Muscle layer of duodenum (tissue), 2 donors: ENCODE results near the gene RBM39.

Experiments
- H3K27ac ChIP-seq: one replicate; pipeline ENCODE4 v1.7.0; 2013; ENCODE audit warnings: mild to moderate bottlenecking, low read length
- H3K27me3 ChIP-seq: one replicate; pipeline ENCODE4 v1.7.0; 2013; ENCODE audit warnings: low read depth, mild to moderate bottlenecking, control low read depth, low read length
- H3K36me3 ChIP-seq, 2 donors: one replicate each; pipeline ENCODE4 v1.7.0; 2013; ENCODE audit warnings: low read length in 2 of 2, control low read depth in 1 of 2, mild to moderate bottlenecking in 1 of 2; ENCODE audit not compliant: insufficient read depth in 2 of 2, control insufficient read depth in 1 of 2
- H3K4me1 ChIP-seq, 2 donors: one replicate each; pipeline ENCODE4 v1.7.0; 2013; ENCODE audit warnings: low read length in 2 of 2, mild to moderate bottlenecking in 2 of 2, control low read depth in 1 of 2, moderate library complexity in 1 of 2; ENCODE audit not compliant: insufficient read depth in 2 of 2, control insufficient read depth in 1 of 2
- H3K4me3 ChIP-seq, 2 donors: one replicate each; pipeline ENCODE4 v1.7.0; 2013; ENCODE audit warnings: low read length in 2 of 2, low read depth in 1 of 2, mild to moderate bottlenecking in 1 of 2
- H3K9me3 ChIP-seq, 2 donors: one replicate each; pipeline ENCODE4 v1.7.0; 2013; ENCODE audit warnings: low read length in 2 of 2, control low read depth in 1 of 2, mild to moderate bottlenecking in 1 of 2; ENCODE audit not compliant: control insufficient read depth in 1 of 2
- donor health status: healthy.

The RBM39 gene

DNA sequence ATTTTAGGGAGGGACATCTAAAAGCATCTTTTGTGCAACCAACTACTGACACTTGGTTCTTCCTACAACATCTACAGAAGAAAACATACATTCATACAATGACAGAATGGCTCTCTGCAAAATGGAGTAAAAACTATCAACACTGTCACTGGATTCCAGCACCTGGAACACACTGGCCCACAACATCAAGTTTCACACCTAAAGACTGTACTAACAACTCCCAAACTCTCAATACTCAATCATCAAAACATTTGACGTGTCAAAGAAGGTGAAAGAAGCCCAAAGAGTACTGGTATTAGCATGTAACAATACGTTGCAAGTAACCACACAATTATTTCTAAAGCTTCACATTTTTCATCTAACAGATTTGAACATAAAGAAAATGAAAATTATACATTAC is 79.5 kb downstream of the RBM39 start:
- Histone ChIP-seq H3K27me3 (no peaks in the 10 kb centered on the region), H3K36me3 (peaks cover 0 to 8% of the 10 kb centered on the region in 2 donors), H3K27ac (no peak overlapping the region), H3K9me3 (no peaks in the 10 kb centered on the region), H3K4me1 (peaks cover 11 to 44% of the 10 kb centered on the region in 2 donors), H3K4me3 (peak overlapping the region; percentile 74 to 96)

DNA sequence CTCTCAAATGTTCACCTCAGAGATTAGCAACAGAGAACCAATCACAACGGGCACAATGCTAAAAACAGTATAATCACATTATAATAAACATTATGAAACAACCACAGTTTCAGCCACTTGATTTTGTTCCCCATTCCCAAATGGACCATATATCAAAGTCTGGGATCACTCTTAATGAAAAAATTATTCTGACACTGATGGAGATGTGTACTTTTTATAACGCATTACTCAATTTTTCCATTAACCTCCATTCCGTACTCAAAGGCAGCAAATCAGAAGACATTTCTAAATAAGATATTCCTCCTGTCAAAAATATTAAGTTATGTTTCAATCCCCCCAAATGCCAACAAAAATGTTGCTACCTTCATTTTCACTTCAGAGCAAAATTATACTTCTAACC is 80.2 kb downstream of the RBM39 start:
- Histone ChIP-seq H3K4me1 (peaks cover 17 to 49% of the 10 kb centered on the region in 2 donors), H3K9me3 (no peaks in the 10 kb centered on the region), H3K27ac (no peak overlapping the region), H3K27me3 (no peaks in the 10 kb centered on the region), H3K36me3 (peaks cover 0 to 8% of the 10 kb centered on the region in 2 donors), H3K4me3 (peak overlapping the region; percentile 74 to 96)

DNA sequence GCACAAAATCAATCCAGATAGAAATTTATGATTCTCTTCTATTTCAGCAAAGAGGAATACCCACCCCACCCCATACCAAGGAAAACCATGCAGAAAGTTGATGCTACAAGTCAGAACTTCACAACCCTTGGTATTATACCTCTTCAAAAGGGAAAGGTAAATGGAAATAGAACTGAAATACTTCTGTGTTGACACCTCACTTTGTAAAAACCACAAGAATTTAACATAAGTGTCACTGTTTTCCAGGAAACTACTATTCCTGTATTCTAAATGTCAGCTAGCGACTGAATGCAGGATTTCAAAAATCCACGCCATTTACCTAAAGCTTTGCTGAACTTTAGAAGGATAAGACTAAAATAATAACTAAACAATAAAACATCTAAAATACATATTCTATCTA is 81.0 kb downstream of the RBM39 start:
- Histone ChIP-seq H3K27me3 (no peaks in the 10 kb centered on the region), H3K4me3 (peak overlapping the region in 1 of 2 donors; percentile 74), H3K4me1 (peaks cover 17 to 49% of the 10 kb centered on the region in 2 donors), H3K36me3 (peaks cover 0 to 8% of the 10 kb centered on the region in 2 donors), H3K27ac (no peak overlapping the region), H3K9me3 (no peaks in the 10 kb centered on the region)

DNA sequence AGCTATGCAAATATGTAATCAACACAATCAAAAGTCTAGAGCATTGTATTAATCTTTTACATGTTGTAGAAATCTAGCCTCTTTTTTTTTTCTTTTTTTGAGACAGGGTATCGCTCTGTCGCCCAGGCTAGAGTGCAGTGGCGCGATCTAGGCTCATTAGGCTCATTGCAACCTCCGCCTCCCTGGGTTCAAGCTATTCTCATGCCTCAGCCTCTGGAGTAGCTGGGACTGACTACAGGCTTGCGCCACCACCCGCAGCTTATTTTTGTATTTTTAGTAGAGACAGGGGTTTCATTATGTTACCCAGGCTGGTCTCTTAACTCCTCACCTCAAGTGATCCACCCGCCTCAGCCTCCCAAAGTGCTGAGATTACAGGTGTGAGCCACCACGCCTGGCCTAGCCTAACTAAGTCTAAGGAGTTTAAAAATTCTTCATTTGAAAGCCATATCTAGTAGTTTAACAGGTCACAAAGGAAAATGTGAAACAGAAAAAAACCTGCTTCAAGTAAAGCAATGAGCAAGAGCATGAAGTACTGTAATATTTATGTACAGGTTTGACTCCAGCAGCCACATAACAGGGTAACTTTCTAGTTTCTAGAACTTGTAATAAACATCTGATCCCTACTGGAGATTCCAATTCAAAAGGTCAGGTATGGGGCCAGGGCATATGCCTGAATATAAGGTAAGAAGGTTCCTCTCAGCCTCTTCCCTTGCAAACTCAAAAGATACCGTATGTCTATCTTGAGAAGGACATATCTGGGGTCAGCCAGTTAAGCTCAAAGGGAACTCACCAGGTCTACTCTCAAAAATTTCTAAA is 81.7 kb downstream of the RBM39 start:
- no peaks in the 10 kb centered on the region for H3K9me3 ChIP-seq
- H3K4me1 ChIP-seq: peaks cover 17 to 49% of the 10 kb centered on the region in 2 donors
- no peak overlapping the region for H3K27ac ChIP-seq
- H3K27me3 ChIP-seq: no peaks in the 10 kb centered on the region
- H3K36me3 ChIP-seq: peaks cover 2 to 8% of the 10 kb centered on the region in 2 donors
- peak overlapping the region in 1 of 2 donors; percentile 74 for H3K4me3 ChIP-seq

DNA sequence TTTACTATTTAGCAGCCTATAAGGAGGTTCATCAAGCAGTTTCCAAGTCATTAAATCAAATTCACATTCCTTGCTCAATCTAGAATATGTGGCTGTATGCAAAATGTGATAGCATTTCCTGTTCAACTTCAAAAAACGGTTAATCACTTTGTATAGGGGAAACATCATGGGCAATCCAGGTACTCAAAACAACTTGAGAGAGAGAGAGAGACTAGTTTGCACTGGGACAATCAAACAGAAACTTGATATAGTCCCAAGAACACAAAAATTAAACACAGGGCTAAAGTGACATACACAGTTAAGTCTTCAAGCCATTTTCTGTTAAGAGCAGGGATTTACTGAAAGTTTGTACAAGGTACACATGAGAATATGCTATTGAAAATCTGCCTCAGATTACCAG is 84.8 kb downstream of the RBM39 start:
- H3K27me3 ChIP-seq: no peaks in the 10 kb centered on the region
- H3K27ac ChIP-seq: no peak overlapping the region
- H3K36me3 ChIP-seq: peaks cover 24 to 30% of the 10 kb centered on the region in 2 donors
- no peak overlapping the region for H3K4me3 ChIP-seq
- H3K9me3 ChIP-seq: no peaks in the 10 kb centered on the region
- H3K4me1 ChIP-seq: peaks cover 11 to 44% of the 10 kb centered on the region in 2 donors

DNA sequence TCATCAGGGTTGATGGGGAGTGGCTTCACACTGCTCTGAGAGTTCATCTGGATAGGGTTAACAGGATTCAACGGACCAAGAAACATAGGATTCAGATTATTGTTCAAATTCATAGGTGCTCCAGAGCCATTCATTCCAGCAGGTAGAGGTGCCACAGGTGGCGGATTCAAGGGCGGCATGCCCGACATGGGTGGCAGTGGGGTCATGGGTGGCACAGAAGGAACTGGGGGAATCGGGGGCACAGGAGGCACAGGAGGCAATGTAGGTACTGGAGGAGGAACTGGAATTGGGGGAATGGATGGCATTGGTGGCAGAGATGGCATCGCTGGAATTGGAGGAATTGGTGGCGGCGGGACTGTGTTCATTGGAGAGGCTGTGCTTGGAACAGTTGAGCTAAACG is 87.6 kb downstream of the RBM39 start:
- Histone ChIP-seq H3K9me3 (no peaks in the 10 kb centered on the region), H3K36me3 (peaks cover 24 to 33% of the 10 kb centered on the region in 2 donors), H3K4me1 (peaks cover 7 to 33% of the 10 kb centered on the region in 2 donors), H3K27me3 (no peaks in the 10 kb centered on the region), H3K27ac (no peak overlapping the region), H3K4me3 (no peak overlapping the region)

DNA sequence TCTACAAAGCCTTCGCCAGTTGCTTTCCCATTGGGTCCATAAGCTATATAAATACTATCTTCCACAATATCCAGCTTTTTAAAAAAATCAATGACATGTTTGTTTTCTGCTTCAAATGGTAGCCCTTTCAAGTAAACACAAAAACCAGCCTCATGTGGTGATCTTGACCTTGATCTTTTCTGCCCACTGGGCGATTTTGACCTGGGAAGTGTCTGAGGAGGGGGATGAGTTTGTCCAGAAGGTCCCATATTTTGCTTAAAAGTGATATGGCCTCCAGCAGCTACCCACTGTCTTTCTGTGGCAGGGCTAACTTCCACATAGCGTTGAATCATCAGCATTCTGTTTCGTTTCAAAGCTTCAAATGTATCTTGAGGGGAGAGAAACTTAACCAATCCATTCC is 88.2 kb downstream of the RBM39 start:
- H3K27me3 ChIP-seq: no peaks in the 10 kb centered on the region
- peaks cover 24 to 33% of the 10 kb centered on the region in 2 donors for H3K36me3 ChIP-seq
- H3K4me3 ChIP-seq: no peak overlapping the region
- peaks cover 11 to 38% of the 10 kb centered on the region in 2 donors for H3K4me1 ChIP-seq
- no peaks in the 10 kb centered on the region for H3K9me3 ChIP-seq
- no peak overlapping the region for H3K27ac ChIP-seq
